SK-N-SH treated with all-trans-retinoic acid at 6 μM for 48 hours (cell line): Measurements from ENCODE around the gene NOL3.

Experiments
- CREB5 ChIP-seq: fragments of 250-450 bp; sonication (Bioruptor Pico); IDR thresholded peaks from 2 replicates; pipeline ENCODE4 v1.5.1; 2020; ENCODE audit warnings: low read depth, mild to moderate bottlenecking, moderate library complexity
- CSDC2 ChIP-seq: fragments of 250-450 bp; sonication (Bioruptor Pico); IDR thresholded peaks from 2 replicates; pipeline ENCODE4 v1.5.0; 2020; ENCODE audit warnings: mild to moderate bottlenecking, moderate library complexity
- PATZ1 ChIP-seq: fragments of 250-450 bp; sonication (Bioruptor Pico); IDR thresholded peaks from 2 replicates; pipeline ENCODE4 v1.8.0; 2020; ENCODE audit warnings: mild to moderate bottlenecking, moderate library complexity, borderline replicate concordance
- PPARA ChIP-seq: fragments of 250-450 bp; sonication (Bioruptor Pico); IDR thresholded peaks from 2 replicates; pipeline ENCODE4 v1.5.0; 2020; ENCODE audit warnings: mild to moderate bottlenecking, borderline replicate concordance
- RARB ChIP-seq: fragments of 250-450 bp; sonication (Bioruptor Pico); IDR thresholded peaks from 2 replicates; pipeline ENCODE4 v1.8.0; 2021; ENCODE audit warnings: mild to moderate bottlenecking, moderate library complexity
- ZFP3 ChIP-seq: fragments of 250-450 bp; sonication (Bioruptor Pico); IDR thresholded peaks from 2 replicates; pipeline ENCODE4 v1.5.0; 2020; ENCODE audit warnings: mild to moderate bottlenecking, moderate library complexity
- ZFP30 ChIP-seq: fragments of 450-650 bp; formaldehyde crosslinking; IDR thresholded peaks from 2 replicates; pipeline ENCODE4 v1.5.0; 2022; ENCODE audit warnings: mild to moderate bottlenecking, moderate library complexity
- ZNF70 ChIP-seq: fragments of 450-650 bp; formaldehyde crosslinking; IDR thresholded peaks from 2 replicates; pipeline ENCODE4 v1.5.0; 2020; ENCODE audit warnings: mild to moderate bottlenecking, moderate library complexity
- ZNF8 ChIP-seq: fragments of 450-650 bp; formaldehyde crosslinking; IDR thresholded peaks from 2 replicates; pipeline ENCODE4 v1.5.0; 2020; ENCODE audit warnings: mild to moderate bottlenecking, moderate library complexity

GRCh38 chr16:67128417-67128816 is 41.9 kb upstream of the NOL3 start:
- TF ChIP-seq PPARA (CRISPR knock-in tag) (no peak), ZNF8 (CRISPR knock-in tag) (no peak), PATZ1 (CRISPR knock-in tag) (no peak), ZNF70 (CRISPR knock-in tag) (no peak), CREB5 (no peak), CSDC2 (CRISPR knock-in tag) (no peak), ZFP3 (CRISPR knock-in tag) (no peak), ZFP30 (no peak), RARB (CRISPR knock-in tag) (no peak)
